GM21528 (cell line): ENCODE measurements around the gene MPHOSPH9.
A peak's percentile ranks its signal among the peaks of the same experiment; 100 is the strongest.

Source experiments
- ATAC-seq: cut with Tn5 transposase; IDR thresholded peaks from one replicate; pipeline ENCODE4 v1.9.1; 2021; ENCODE audit warnings: mild to moderate bottlenecking, moderate library complexity; ENCODE audit not compliant: unreplicated experiment, low FRiP score

MPHOSPH9 gene

GRCh38 chr12:123232807-123233504 lies at the start of gene MPHOSPH9, which contains the start of gene MTRFR:
TSS of gene MPHOSPH9 (minus strand) at chr12:123233141. CDS start at chr12:123230364, 2,777 bp downstream.
TSS of gene MTRFR (plus strand) at chr12:123233436. CDS start at chr12:123253675, 20,239 bp downstream.
- ATAC-seq, result peak; percentile 78

- no peak for ATAC-seq
These were observed 49.2 kb upstream of the MPHOSPH9 start for GRCh38 chr12:123282111-123282510.

GRCh38 chr12:123280971-123281370 lies 48.0 kb upstream of the MPHOSPH9 start:
- no peak for ATAC-seq

GRCh38 chr12:123278101-123278627 lies 45.2 kb upstream of the MPHOSPH9 start:
- ATAC-seq, result peak; percentile 71

- ATAC-seq, result no peak
These were observed 40.2 kb upstream of the MPHOSPH9 start for GRCh38 chr12:123273166-123273565.

- ATAC-seq, result peak; percentile 55
These were observed 38.2 kb upstream of the MPHOSPH9 start for GRCh38 chr12:123271001-123271668.

GRCh38 chr12:123270214-123271000 lies 37.5 kb upstream of the MPHOSPH9 start:
- peak; percentile 7 for ATAC-seq

- no peak for ATAC-seq
These were observed 36.9 kb upstream of the MPHOSPH9 start for GRCh38 chr12:123269896-123270213.

- no peak for ATAC-seq
These were observed 36.5 kb upstream of the MPHOSPH9 start for GRCh38 chr12:123269395-123269892.

- no peak for ATAC-seq
These were observed 35.9 kb upstream of the MPHOSPH9 start for GRCh38 chr12:123268850-123269249.

- ATAC-seq, result no peak
These were observed 35.3 kb upstream of the MPHOSPH9 start for GRCh38 chr12:123267991-123268843.

GRCh38 chr12:123267335-123267920 lies 34.5 kb upstream of the MPHOSPH9 start:
- no peak for ATAC-seq

GRCh38 chr12:123266679-123267277 lies 33.8 kb upstream of the MPHOSPH9 start:
- no peak for ATAC-seq

GRCh38 chr12:123265851-123266678 lies 33.1 kb upstream of the MPHOSPH9 start:
- ATAC-seq, result no peak

- no peak for ATAC-seq
These were observed 31.7 kb upstream of the MPHOSPH9 start for GRCh38 chr12:123264642-123265041.

GRCh38 chr12:123263196-123263817 lies 30.4 kb upstream of the MPHOSPH9 start:
- no peak for ATAC-seq

GRCh38 chr12:123261196-123261595 lies 28.3 kb upstream of the MPHOSPH9 start:
- ATAC-seq, result no peak

- ATAC-seq, result no peak
These were observed 27.1 kb upstream of the MPHOSPH9 start for GRCh38 chr12:123260081-123260480.
